NCI-H345 treated with DMSO at 0.1 percent for 48 hours (cell line): ENCODE results near the gene GAP43.
A peak's percentile ranks its signal among the peaks of the same experiment; 100 is the strongest.

Experiments
- DNase-seq: peaks from one replicate; lab custom pipeline; 2025; ENCODE audit not compliant: unreplicated experiment; lab: John Stamatoyannopoulos, UW

GAP43 gene

GRCh38 chr3:115758076-115758763 is 134.9 kb downstream of the GAP43 start:
- peak; percentile 65 for DNase-seq

- DNase-seq: no peak
These were observed 137.4 kb downstream of the GAP43 start for GRCh38 chr3:115760716-115761115.

GRCh38 chr3:115761927-115762305 is 138.6 kb downstream of the GAP43 start:
- no peak for DNase-seq

GRCh38 chr3:115766587-115767482 is 143.5 kb downstream of the GAP43 start:
- no peak for DNase-seq

- DNase-seq: no peak
These were observed 145.4 kb downstream of the GAP43 start for GRCh38 chr3:115768661-115769060.
